Keratinocyte (primary cell): Measurements from ENCODE around the gene PAX3. TPM values are rescaled to one million over a fixed set of nuclear protein-coding genes. Genes with fewer than 3 reads are reported as not detected.

ENCODE experiments used
- DNase-seq: peaks from one replicate; pipeline ENCODE4 v3.0.0-alpha.2; 2011; ENCODE audit warnings: low read depth, missing footprints, low spot score
- FAIRE-seq: peaks from 2 replicates; lab custom pipeline; 2011; peaks lifted over from hg19 to GRCh38; lab: Jason Lieb, UNC
- H2AFZ ChIP-seq: 2 replicates; pipeline ENCODE4 v1.6.0; 2012; ENCODE audit warnings: low read length, control low read depth, inconsistent platforms; ENCODE audit not compliant: control insufficient read depth
- H3K27ac ChIP-seq: 2 replicates; pipeline ENCODE4 v1.5.1; 2011; ENCODE audit warnings: low read length; ENCODE audit not compliant: control insufficient read depth, insufficient read depth
- H3K27me3 ChIP-seq: 3 replicates; pipeline ENCODE4 v1.6.0; 2011; ENCODE audit warnings: low read length; ENCODE audit not compliant: control insufficient read depth, insufficient read depth; ENCODE audit errors: extremely low read depth
- H3K36me3 ChIP-seq, 2 experiments: 2 replicates in 1 of 2; 3 replicates in 1 of 2; pipeline ENCODE4 v1.5.1; 2011; ENCODE audit warnings: low read length in 2 of 2, mild to moderate bottlenecking in 1 of 2; ENCODE audit not compliant: control insufficient read depth in 2 of 2, insufficient read depth in 2 of 2; ENCODE audit errors: extremely low read depth in 1 of 2
- H3K4me1 ChIP-seq: 3 replicates; pipeline ENCODE4 v1.5.1; 2011; ENCODE audit warnings: low read length; ENCODE audit not compliant: control insufficient read depth, insufficient read depth; ENCODE audit errors: extremely low read depth
- H3K4me2 ChIP-seq: 3 replicates; pipeline ENCODE4 v1.6.0; 2011; ENCODE audit warnings: low read depth, low read length; ENCODE audit not compliant: control insufficient read depth, insufficient read depth; ENCODE audit errors: extremely low read depth
- H3K4me3 ChIP-seq, 3 experiments: fragments of 200-600 bp in 1 of 3; sonication (generic) in 1 of 3; 2 replicates in 2 of 3; 3 replicates in 1 of 3; pipeline ENCODE4 v1.5.1; 2011 to 2016; ENCODE audit warnings: low read length in 3 of 3, mild to moderate bottlenecking in 3 of 3, control low read depth in 2 of 3, inconsistent platforms in 1 of 3, low read depth in 1 of 3, mixed read lengths in 1 of 3, mixed run types in 1 of 3, moderate library complexity in 1 of 3; ENCODE audit not compliant: control insufficient read depth in 2 of 3, insufficient read depth in 2 of 3; ENCODE audit errors: extremely low read depth in 1 of 3
- H3K79me2 ChIP-seq: 2 replicates; pipeline ENCODE4 v1.6.0; 2012; ENCODE audit warnings: low read length; ENCODE audit not compliant: control insufficient read depth, insufficient read depth
- H3K9ac ChIP-seq: 3 replicates; pipeline ENCODE4 v1.6.0; 2011; ENCODE audit warnings: low read length; ENCODE audit not compliant: control insufficient read depth, insufficient read depth; ENCODE audit errors: extremely low read depth
- H3K9me1 ChIP-seq: 3 replicates; pipeline ENCODE4 v1.6.0; 2011; ENCODE audit warnings: low read length; ENCODE audit not compliant: control insufficient read depth, insufficient read depth; ENCODE audit errors: extremely low read depth
- H3K9me3 ChIP-seq: 2 replicates; pipeline ENCODE4 v1.5.1; 2012; ENCODE audit warnings: low read depth, low read length; ENCODE audit not compliant: control insufficient read depth
- H4K20me1 ChIP-seq: 3 replicates; pipeline ENCODE4 v1.6.0; 2011; ENCODE audit warnings: low read length; ENCODE audit not compliant: control insufficient read depth, insufficient read depth; ENCODE audit errors: extremely low read depth
- CTCF ChIP-seq, 3 experiments: IDR thresholded peaks in 1 of 3; conservative IDR thresholded peaks in 1 of 3; optimal IDR thresholded peaks in 1 of 3; 2 replicates in 2 of 3; 3 replicates in 1 of 3; pipeline versions ENCODE3 to v1.5.1; 2011; ENCODE audit warnings: low read length in 3 of 3, mild to moderate bottlenecking in 3 of 3, moderate library complexity in 2 of 3, control low read depth in 1 of 3, inconsistent platforms in 1 of 3; ENCODE audit not compliant: insufficient read depth in 2 of 3; ENCODE audit errors: extremely low read depth in 1 of 3
- EZH2 ChIP-seq: IDR thresholded peaks from one replicate; pipeline ENCODE4 v1.6.1; 2012; ENCODE audit warnings: inconsistent platforms, mild to moderate bottlenecking, low read length, moderate library complexity
- dilution Hi-C: fragments of 300-500 bp; cut with MboI; formaldehyde crosslinking; loops from one replicate; pipeline ENCODE4 v1.7.0; 2020; ENCODE audit warnings: low sequenced_read_pairs; ENCODE audit not compliant: extremely low pct_ligation_motif_present
- polyA plus RNA-seq, 5 experiments: library from polyadenylated mRNA; depleted of rRNA in 3 of 5; stranded (reverse) in 3 of 5; stranded (forward) in 1 of 5; unstranded in 1 of 5; fragments of >200 nt; gene quantifications; 1 replicate in 1 of 5; 2 replicates in 3 of 5; 3 replicates in 1 of 5; pipeline versions ENCODE4 v1.2.1 to v1.2.3, GENCODE V29; 2011 to 2012; ENCODE audit warnings: missing spikeins in 2 of 5, low read depth in 1 of 5, low replicate concordance in 1 of 5

Gene PAX3
- polyA plus RNA-seq, 1 donor (not counting 4 experiments of a cell fraction or from before 2014, with no cell fraction given) = not detected

DNA sequence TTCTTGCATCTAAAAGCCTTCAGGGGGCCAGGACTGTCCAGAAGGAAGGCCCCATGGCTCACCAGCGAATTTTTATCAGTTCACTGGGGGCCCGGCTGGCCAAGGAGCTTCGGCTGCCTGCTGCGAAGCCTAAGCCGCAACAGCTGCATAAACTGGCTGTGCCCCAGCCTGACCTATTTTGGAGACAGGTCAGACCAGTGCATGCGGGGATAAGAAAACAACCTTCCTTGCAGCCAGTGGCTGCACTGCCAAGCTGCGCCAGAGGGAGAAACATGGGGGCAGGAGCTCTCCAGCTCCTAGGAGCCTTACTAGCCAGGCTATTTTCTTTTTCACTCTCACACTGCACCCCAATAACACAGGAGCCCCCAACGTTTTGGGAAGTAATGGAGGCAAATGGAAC, 15.2 kb downstream of the PAX3 start:
- dilution Hi-C loops = no loop called here
- FAIRE-seq = no peak

GRCh38 chr2:222281506-222281905, 17.3 kb downstream of the PAX3 start:
- no peaks in the 10 kb centered on the region for H4K20me1 ChIP-seq
- no peak overlapping the region for H2AFZ ChIP-seq
- no peaks in the 10 kb centered on the region for H3K79me2 ChIP-seq
- no peaks in the 10 kb centered on the region for H3K36me3 ChIP-seq
- DNase-seq (no peak), FAIRE-seq (no peak)
- H3K9ac ChIP-seq = no peak overlapping the region
- no peak for TF ChIP-seq EZH2
- TF ChIP-seq CTCF (optimal IDR thresholded peaks at IDR 0.05 in 1 of 3, IDR thresholded peaks at IDR 0.05 in 1 of 3, conservative IDR thresholded peaks at IDR 0.05 in 1 of 3; ENCODE audit: extremely low read depth in 1 of 3, insufficient read depth in 2 of 3, low read length in 3 of 3) = no peak
- dilution Hi-C loops = no loop called here
- peaks cover 13% of the 10 kb centered on the region for H3K27me3 ChIP-seq
- no peaks in the 10 kb centered on the region for H3K9me1 ChIP-seq
- H3K27ac ChIP-seq = no peak overlapping the region
- no peak overlapping the region for H3K4me3 ChIP-seq
- no peaks in the 10 kb centered on the region for H3K9me3 ChIP-seq
- H3K4me1 ChIP-seq = no peaks in the 10 kb centered on the region
- H3K4me2 ChIP-seq = no peak overlapping the region

More for the DNA sequence above, 15.2 kb downstream of the PAX3 start:
- Histone ChIP-seq H3K4me2 (no peak overlapping the region), H3K79me2 (no peaks in the 10 kb centered on the region), H4K20me1 (no peaks in the 10 kb centered on the region), H3K4me1 (no peaks in the 10 kb centered on the region), H3K4me3 (no peak overlapping the region), H3K27ac (no peak overlapping the region), H3K27me3 (peaks cover 29% of the 10 kb centered on the region), H3K9me3 (no peaks in the 10 kb centered on the region), H2AFZ (no peak overlapping the region), H3K9ac (no peak overlapping the region), H3K36me3 (no peaks in the 10 kb centered on the region), H3K9me1 (no peaks in the 10 kb centered on the region)
- TF ChIP-seq EZH2 = no peak
- TF ChIP-seq CTCF (optimal IDR thresholded peaks at IDR 0.05 in 1 of 3, IDR thresholded peaks at IDR 0.05 in 1 of 3, conservative IDR thresholded peaks at IDR 0.05 in 1 of 3; ENCODE audit: extremely low read depth in 1 of 3, insufficient read depth in 2 of 3, low read length in 3 of 3) = no peak
- DNase-seq = no peak
